IMR-90 (cell line): ENCODE data around the gene UPF1. TPM values are rescaled to one million over a fixed set of nuclear protein-coding genes. Genes with fewer than 3 reads are reported as not detected.
"Not testable (repeated sequence)": the region's sequence is repeated elsewhere in the genome, so short reads cannot be mapped to it uniquely, and the experiment has no call there.

Source experiments
- ATAC-seq: fragments of 200-7000 bp; cut with Tn5 transposase; 2 replicates; pipeline ENCODE4 v1.9.1; 2020; ENCODE audit warnings: low read depth, mild to moderate bottlenecking, moderate library complexity
- BruUV-seq: library from RNA; stranded (reverse); fragments of 400-500 nt; replicated peaks from 2 replicates; lab custom pipeline; 2021; lab: Mats Ljungman, UMichigan
- CTCF ChIA-PET: fragments of 300-600 bp; formaldehyde crosslinking; extraction: SDS; loops from one replicate; lab custom pipeline; 2021; ENCODE audit warnings: antibody characterized with exemption; lab: Yijun Ruan, JAX
- POLR2A ChIA-PET: fragments of 300-600 bp; sonication (Branson Sonifier 250); formaldehyde crosslinking; loops from one replicate; lab custom pipeline; 2022; ENCODE audit warnings: antibody characterized with exemption; ENCODE audit not compliant: unreplicated experiment; lab: Charles Lee
- DNase-seq: peaks from one replicate; pipeline ENCODE4 v3.0.0; 2013
- H2AFZ ChIP-seq: replicated peaks from 2 replicates; pipeline ENCODE3; 2013; ENCODE audit warnings: low read length, mild to moderate bottlenecking; ENCODE audit not compliant: poor library complexity
- H2AK5ac ChIP-seq: 2 replicates; pipeline ENCODE4 v1.6.1; 2013; ENCODE audit warnings: low read depth, low read length, inconsistent platforms
- H2AK9ac ChIP-seq: replicated peaks from 2 replicates; pipeline ENCODE3; 2013; ENCODE audit warnings: mild to moderate bottlenecking, low read depth, low read length, moderate library complexity; ENCODE audit not compliant: poor library complexity
- H2BK120ac ChIP-seq: 2 replicates; pipeline ENCODE4 v1.6.1; 2013; ENCODE audit warnings: low read depth, low read length, inconsistent platforms
- H2BK15ac ChIP-seq: 3 replicates; pipeline ENCODE4 v1.6.1; 2013; ENCODE audit warnings: low read depth, low read length, inconsistent platforms
- H2BK20ac ChIP-seq: 2 replicates; pipeline ENCODE4 v1.6.1; 2013; ENCODE audit warnings: low read depth, mild to moderate bottlenecking, inconsistent platforms, low read length, moderate library complexity
- H2BK5ac ChIP-seq: 2 replicates; pipeline ENCODE4 v1.6.1; 2013; ENCODE audit warnings: mild to moderate bottlenecking, low read depth, low read length, inconsistent platforms; ENCODE audit not compliant: poor library complexity, severe bottlenecking
- H3K14ac ChIP-seq: replicated peaks from 2 replicates; pipeline ENCODE4 v1.6.1; 2013; ENCODE audit warnings: low read depth, low read length, inconsistent platforms
- H3K18ac ChIP-seq: 2 replicates; pipeline ENCODE4 v1.6.1; 2013; ENCODE audit warnings: low read depth, low read length, control low read depth
- H3K23ac ChIP-seq: 2 replicates; pipeline ENCODE4 v1.6.1; 2013; ENCODE audit warnings: low read depth, low read length, inconsistent platforms
- H3K27ac ChIP-seq: 2 replicates; pipeline ENCODE4 v1.5.1; 2013; ENCODE audit warnings: mild to moderate bottlenecking, control low read depth, low read length; ENCODE audit not compliant: insufficient read depth
- H3K27me3 ChIP-seq: 2 replicates; pipeline ENCODE4 v1.6.1; 2013; ENCODE audit warnings: low read length; ENCODE audit not compliant: control insufficient read depth, insufficient read depth
- H3K36me3 ChIP-seq: 2 replicates; pipeline ENCODE4 v1.6.1; 2013; ENCODE audit warnings: low read length, mixed read lengths; ENCODE audit not compliant: control insufficient read depth, insufficient read depth
- H3K4ac ChIP-seq: 2 replicates; pipeline ENCODE4 v1.6.1; 2013; ENCODE audit warnings: low read depth, low read length, inconsistent platforms
- H3K4me1 ChIP-seq: 2 replicates; pipeline ENCODE4 v1.6.1; 2013; ENCODE audit warnings: low read length, mixed read lengths; ENCODE audit not compliant: control insufficient read depth, insufficient read depth
- H3K4me2 ChIP-seq: 2 replicates; pipeline ENCODE4 v1.6.1; 2013; ENCODE audit warnings: low read depth, mild to moderate bottlenecking, control low read depth, low read length, moderate library complexity
- H3K4me3 ChIP-seq: 2 replicates; pipeline ENCODE4 v1.5.1; 2013; ENCODE audit warnings: low read depth, mild to moderate bottlenecking, control low read depth, low read length, moderate library complexity; ENCODE audit not compliant: insufficient read depth
- H3K56ac ChIP-seq: 2 replicates; pipeline ENCODE4 v1.6.1; 2013; ENCODE audit warnings: low read length, inconsistent platforms; ENCODE audit not compliant: insufficient read depth; ENCODE audit errors: extremely low read depth
- H3K79me1 ChIP-seq, 2 experiments: 2 replicates each; pipeline ENCODE4 v1.6.1; 2013; ENCODE audit warnings: low read length in 2 of 2, inconsistent platforms in 1 of 2, low read depth in 1 of 2
- H3K9ac ChIP-seq: 2 replicates; pipeline ENCODE4 v1.6.1; 2013; ENCODE audit warnings: low read depth, low read length, control low read depth
- H3K9me1 ChIP-seq: 2 replicates; pipeline ENCODE4 v1.6.1; 2013; ENCODE audit warnings: low read length, inconsistent platforms; ENCODE audit not compliant: insufficient read depth
- H3K9me3 ChIP-seq: 2 replicates; pipeline ENCODE4 v1.6.1; 2013; ENCODE audit warnings: low read length; ENCODE audit not compliant: control insufficient read depth, insufficient read depth
- H4K20me1 ChIP-seq: 2 replicates; pipeline ENCODE4 v1.6.1; 2013; ENCODE audit warnings: low read length, inconsistent platforms; ENCODE audit not compliant: insufficient read depth
- H4K5ac ChIP-seq: 2 replicates; pipeline ENCODE4 v1.6.1; 2013; ENCODE audit warnings: mild to moderate bottlenecking, low read depth, low read length, control low read depth
- H4K8ac ChIP-seq, 2 experiments: 2 replicates each; pipeline ENCODE4 v1.6.1; 2013; ENCODE audit warnings: low read depth in 2 of 2, low read length in 2 of 2, control low read depth in 1 of 2, inconsistent platforms in 1 of 2
- H4K91ac ChIP-seq: 2 replicates; pipeline ENCODE4 v1.6.1; 2013; ENCODE audit warnings: low read depth, low read length, inconsistent platforms; ENCODE audit not compliant: insufficient read depth
- WGBS, 2 experiments: methylation state at CpG; one replicate each; pipeline versions ENCODE4 v1.1.5 to v1.1.7; 2013; ENCODE audit warnings: missing lambda C conversion rate in 2 of 2; ENCODE audit not compliant: insufficient read length in 1 of 2; ENCODE audit errors: extremely low coverage in 2 of 2; 5-methylcytosine and 5-hydroxymethylcytosine counted together
- dilution Hi-C: fragments of 300-500 bp; cut with HindIII; formaldehyde crosslinking; loops from one replicate; pipeline ENCODE4 v1.14.3; 2018; ENCODE audit warnings: low sequenced_read_pairs; ENCODE audit not compliant: unreplicated experiment
- in situ Hi-C: fragments of 300-500 bp; cut with MboI; formaldehyde crosslinking; loops from 3 replicates; pipeline ENCODE4 v1.14.3; 2019; ENCODE audit warnings: low sequenced_read_pairs, inconsistent platforms, mixed read lengths
- intact Hi-C: fragments of 100-400 bp; cut with micrococcal nuclease; formaldehyde crosslinking; loops from 2 replicates; pipeline ENCODE4 v1.10.0; 2022
- polyA plus RNA-seq, 3 experiments: library from polyadenylated mRNA; depleted of rRNA; stranded (reverse); fragments of >200 nt; gene quantifications; 2 replicates each; pipeline ENCODE4 v1.2.3, GENCODE V29; 2012; ENCODE audit warnings: low replicate concordance in 1 of 3
- total RNA-seq: library from RNA; depleted of rRNA; stranded (reverse); fragments of >200 nt; gene quantifications from 2 replicates; pipeline ENCODE4 v1.2.3, GENCODE V29; 2012

Gene UPF1
- total and polyA plus RNA-seq, 2 of the 4 experiments (the other 2 are of a cell fraction), result 31.2 to 50.3 TPM

DNA sequence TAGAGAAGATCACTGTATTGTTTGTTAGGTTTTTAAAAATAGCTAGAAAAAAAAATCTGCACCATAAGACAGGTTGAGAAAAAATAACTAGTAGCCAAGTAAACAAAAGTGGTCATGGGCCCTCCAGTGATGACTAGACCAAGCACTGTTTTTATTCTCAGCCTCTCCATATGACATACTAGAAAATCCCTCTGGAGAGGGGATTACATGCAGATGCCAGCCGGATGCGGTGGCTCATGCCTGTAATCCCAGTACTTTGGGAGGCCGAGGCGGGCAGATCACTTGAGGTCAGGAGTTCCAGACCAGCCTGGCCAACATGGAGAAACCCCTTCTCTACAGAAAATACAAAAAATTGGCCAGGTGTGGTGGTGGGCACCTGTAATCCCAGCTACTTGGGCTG lies 15.1 kb upstream of the UPF1 start:
- H3K9ac ChIP-seq, H3K4me3 ChIP-seq, intact Hi-C loops, POLR2A ChIA-PET, H3K79me1 ChIP-seq, CTCF ChIA-PET, DNase-seq, H4K20me1 ChIP-seq, H2AFZ ChIP-seq, H3K27ac ChIP-seq, H3K18ac ChIP-seq, H3K4me2 ChIP-seq, H3K36me3 ChIP-seq, H3K4ac ChIP-seq, H4K91ac ChIP-seq, H3K9me1 ChIP-seq, BruUV-seq, H2BK20ac ChIP-seq, in situ Hi-C loops, H3K23ac ChIP-seq, H3K14ac ChIP-seq, H2BK15ac ChIP-seq, H2AK5ac ChIP-seq, H4K5ac ChIP-seq, H2BK5ac ChIP-seq, H3K56ac ChIP-seq, H3K4me1 ChIP-seq, dilution Hi-C loops, H3K9me3 ChIP-seq, H4K8ac ChIP-seq, H2BK120ac ChIP-seq, ATAC-seq, H2AK9ac ChIP-seq: not testable (repeated sequence)
- peaks cover 16% of the 10 kb centered on the region for H3K27me3 ChIP-seq
- no CpG with 5 or more reads among the region's 4 CpGs for WGBS, 2 experiments
